Left lung (tissue), 10 donors: ENCODE measurements around the gene SIN3B. TPM values are rescaled to one million over a fixed set of nuclear protein-coding genes. Genes with fewer than 3 reads are reported as not detected.
A peak's percentile ranks its signal among the peaks of the same experiment; 100 is the strongest.
"Not testable (repeated sequence)": the region's sequence is repeated elsewhere in the genome, so short reads cannot be mapped to it uniquely, and the experiment has no call there.

Experiments
- ATAC-seq: fragments of 200-7000 bp; cut with Tn5 transposase; one replicate; pipeline ENCODE4 v1.9.1; 2020; ENCODE audit warnings: moderate library complexity
- DNase-seq, 4 donors: peaks; one replicate each; pipeline ENCODE4 v3.0.0-alpha.2; 2013 to 2020
- H3K27ac ChIP-seq, 2 donors: fragments of 200-600 bp; sonication (generic) in 1 of 2; one replicate each; pipeline versions ENCODE4 v1.5.0 to v1.8.0; 2020 to 2021
- H3K27me3 ChIP-seq, 2 donors: fragments of 200-600 bp; sonication (generic) in 1 of 2; one replicate each; pipeline versions ENCODE4 v1.5.0 to v1.8.0; 2020 to 2021
- H3K36me3 ChIP-seq, 2 donors: fragments of 200-600 bp; sonication (generic) in 1 of 2; one replicate each; pipeline versions ENCODE4 v1.5.0 to v1.8.0; 2020 to 2021
- H3K4me1 ChIP-seq, 2 donors: fragments of 200-600 bp; one replicate each; pipeline ENCODE4 v1.8.0; 2021
- H3K4me3 ChIP-seq, 2 donors: fragments of 200-600 bp; sonication (generic) in 1 of 2; one replicate each; pipeline versions ENCODE4 v1.5.0 to v1.8.0; 2020 to 2021; ENCODE audit warnings: mild to moderate bottlenecking in 1 of 2
- H3K9me3 ChIP-seq, 2 donors: fragments of 200-600 bp; sonication (generic) in 1 of 2; one replicate each; pipeline versions ENCODE4 v1.5.0 to v1.8.0; 2020 to 2021
- intact Hi-C, 2 donors: fragments of 100-400 bp; cut with DNase I; formaldehyde crosslinking; loops; one replicate each; pipeline versions ENCODE4 v1.11.2 to v1.14.2; 2022
- polyA plus RNA-seq, 6 donors: library from polyadenylated mRNA; unstranded; fragments of 120-200 nt; gene quantifications; one replicate each; pipeline ENCODE4 v1.2.1, GENCODE V29; 2013; ENCODE audit not compliant: insufficient read length in 6 of 6
- total RNA-seq, 2 donors: library from RNA; stranded (reverse); fragmentation: NEBNext Ultra II Directional; extraction: Animal tissue kit (Norgen Biotek cat#: 25700); gene quantifications; one replicate each; pipeline ENCODE4 v1.2.1, GENCODE V29; 2021
- TF ChIP-seq, protein P1 (sequence below), 2 donors: fragments of 200-600 bp; sonication (generic) in 1 of 2; IDR thresholded peaks; one replicate each; pipeline versions ENCODE4 v1.5.0 to v1.8.0; 2021; ENCODE audit warnings: antibody characterized with exemption in 2 of 2
- donor health status: DM: no; HTN: yes; CAD: no.
- donor health status: DM: no; HTN: no; CAD: no.

The SIN3B gene
- total and polyA plus RNA-seq, 8 donors, result 46.3 to 91.1 (median 69.5) TPM

DNA sequence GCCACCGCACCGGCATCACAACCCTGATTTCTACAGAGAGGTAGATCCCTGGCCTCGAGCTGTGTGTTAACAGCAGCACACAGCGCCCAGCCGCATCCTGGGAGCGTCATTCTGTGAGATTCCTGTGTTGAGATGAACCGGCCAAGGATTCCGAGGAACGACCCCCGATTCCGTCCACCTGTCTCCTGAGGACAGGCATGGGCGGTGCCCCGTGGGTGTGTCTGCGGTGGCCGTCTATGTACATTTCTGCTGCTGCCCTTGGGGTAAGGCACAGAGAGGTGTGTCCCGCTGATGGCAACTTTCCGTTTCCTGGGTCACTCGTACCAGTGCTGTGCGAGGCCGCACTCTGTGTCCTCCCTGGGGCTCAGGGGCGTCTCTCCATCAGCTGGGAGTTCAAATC is 43.5 kb downstream of the SIN3B start:
- no peak overlapping the region for H3K4me3 ChIP-seq
- peak in 1 of 4 donors; percentile 50 for DNase-seq
- TF ChIP-seq, protein P1, sequence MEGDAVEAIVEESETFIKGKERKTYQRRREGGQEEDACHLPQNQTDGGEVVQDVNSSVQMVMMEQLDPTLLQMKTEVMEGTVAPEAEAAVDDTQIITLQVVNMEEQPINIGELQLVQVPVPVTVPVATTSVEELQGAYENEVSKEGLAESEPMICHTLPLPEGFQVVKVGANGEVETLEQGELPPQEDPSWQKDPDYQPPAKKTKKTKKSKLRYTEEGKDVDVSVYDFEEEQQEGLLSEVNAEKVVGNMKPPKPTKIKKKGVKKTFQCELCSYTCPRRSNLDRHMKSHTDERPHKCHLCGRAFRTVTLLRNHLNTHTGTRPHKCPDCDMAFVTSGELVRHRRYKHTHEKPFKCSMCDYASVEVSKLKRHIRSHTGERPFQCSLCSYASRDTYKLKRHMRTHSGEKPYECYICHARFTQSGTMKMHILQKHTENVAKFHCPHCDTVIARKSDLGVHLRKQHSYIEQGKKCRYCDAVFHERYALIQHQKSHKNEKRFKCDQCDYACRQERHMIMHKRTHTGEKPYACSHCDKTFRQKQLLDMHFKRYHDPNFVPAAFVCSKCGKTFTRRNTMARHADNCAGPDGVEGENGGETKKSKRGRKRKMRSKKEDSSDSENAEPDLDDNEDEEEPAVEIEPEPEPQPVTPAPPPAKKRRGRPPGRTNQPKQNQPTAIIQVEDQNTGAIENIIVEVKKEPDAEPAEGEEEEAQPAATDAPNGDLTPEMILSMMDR (IDR thresholded peaks at IDR 0.05), result no peak
- H3K27ac ChIP-seq, result peak overlapping the region; percentile 53 to 70
- H3K4me1 ChIP-seq, result peaks cover 0 to 11% of the 10 kb centered on the region in 2 donors
- H3K27me3 ChIP-seq, result no peaks in the 10 kb centered on the region
- intact Hi-C loops, result no loop called here
- no peaks in the 10 kb centered on the region for H3K9me3 ChIP-seq
- peaks cover 0 to 82% of the 10 kb centered on the region in 2 donors for H3K36me3 ChIP-seq
- ATAC-seq, result no peak

DNA sequence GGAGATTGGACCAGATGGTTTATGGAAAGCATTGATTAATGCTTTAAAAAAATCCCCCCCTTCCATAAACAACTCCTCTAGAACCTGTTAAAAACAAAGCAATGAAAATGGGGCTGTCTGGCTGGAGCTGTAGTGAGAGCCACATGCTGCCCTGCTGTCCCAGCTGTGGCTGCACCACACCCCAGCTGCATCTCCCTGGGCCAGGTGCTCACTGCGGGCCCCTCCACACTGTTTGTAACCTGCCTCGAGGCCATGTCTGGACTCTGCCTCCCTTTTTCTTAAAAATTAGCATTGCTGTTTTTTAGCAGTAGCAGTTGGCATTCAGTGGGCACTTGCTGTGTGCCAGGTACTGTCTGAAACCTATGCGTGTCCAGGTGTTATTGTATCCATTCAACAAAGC is 44.4 kb downstream of the SIN3B start:
- H3K36me3 ChIP-seq, result peaks cover 2 to 82% of the 10 kb centered on the region in 2 donors
- H3K4me3 ChIP-seq, result no peak overlapping the region
- intact Hi-C loops, result no loop called here
- DNase-seq (peak in 1 of 4 donors; percentile 14), ATAC-seq (no peak)
- no peaks in the 10 kb centered on the region for H3K27me3 ChIP-seq
- peak overlapping the region; percentile 8 to 70 for H3K27ac ChIP-seq
- no peaks in the 10 kb centered on the region for H3K9me3 ChIP-seq
- H3K4me1 ChIP-seq, result peaks cover 0 to 11% of the 10 kb centered on the region in 2 donors
- TF ChIP-seq, protein P1 (IDR thresholded peaks at IDR 0.05), result no peak

DNA sequence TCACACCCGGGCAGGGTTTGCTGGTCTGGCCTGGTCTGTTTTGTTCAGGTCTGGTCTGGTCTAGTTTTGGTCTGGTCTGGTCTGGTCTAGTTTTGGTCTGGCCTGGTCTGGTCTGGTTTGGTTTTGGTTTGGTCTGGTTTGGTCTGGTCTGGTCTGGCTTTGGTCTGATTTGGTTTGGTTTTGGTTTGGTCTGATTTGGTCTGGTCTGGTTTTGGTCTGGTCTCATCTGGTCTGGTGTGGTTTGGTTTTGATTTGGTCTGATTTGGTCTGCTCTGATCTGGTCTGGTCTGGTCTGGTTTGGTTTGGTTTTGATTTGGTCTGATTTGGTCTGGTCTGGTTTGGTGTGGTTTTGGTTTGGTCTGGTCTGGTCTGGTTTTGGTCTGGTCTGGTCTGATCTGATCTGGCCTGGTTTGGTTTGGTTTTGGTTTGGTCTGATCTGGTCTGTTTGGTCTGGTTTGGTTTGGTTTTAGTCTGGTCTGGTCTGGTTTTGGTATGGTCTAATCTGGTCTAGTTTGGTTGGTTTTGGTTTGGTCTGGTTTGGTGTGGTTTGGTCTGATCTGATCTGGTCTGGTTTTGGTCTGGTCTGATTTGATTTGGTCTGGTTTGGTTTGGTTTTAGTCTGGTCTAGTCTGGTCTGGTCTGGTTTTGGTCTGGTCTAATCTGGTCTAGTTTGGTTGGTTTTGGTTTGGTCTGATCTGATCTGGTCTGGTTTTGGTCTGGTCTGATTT is 45.2 kb downstream of the SIN3B start:
- Histone ChIP-seq H3K9me3 (no peaks in the 10 kb centered on the region), H3K4me3 (no peak overlapping the region), H3K27ac (peak overlapping the region in 1 of 2 donors; percentile 70), H3K27me3 (no peaks in the 10 kb centered on the region), H3K4me1 (peaks cover 0 to 11% of the 10 kb centered on the region in 2 donors), H3K36me3 (peaks cover 2 to 82% of the 10 kb centered on the region in 2 donors)
- TF ChIP-seq, protein P1 (IDR thresholded peaks at IDR 0.05), result no peak
- DNase-seq (no peak), ATAC-seq (no peak)
- intact Hi-C loops, result no loop called here

DNA sequence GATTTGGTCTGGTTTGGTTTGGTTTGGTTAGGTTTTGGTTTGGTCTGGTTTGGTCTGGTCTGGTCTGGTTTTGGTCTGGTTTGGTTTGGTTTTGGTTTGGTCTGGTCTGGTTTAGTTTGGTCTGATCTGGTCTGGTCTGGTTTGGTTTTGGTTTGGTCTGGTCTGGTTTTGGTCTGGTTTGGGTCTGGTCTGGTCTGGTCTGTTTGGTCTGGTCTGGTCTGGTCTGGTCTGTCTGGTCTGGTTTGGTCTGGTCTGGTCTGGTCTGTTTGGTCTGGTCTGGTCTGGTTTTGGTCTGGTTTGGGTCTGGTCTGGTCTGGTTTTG is 45.7 kb downstream of the SIN3B start:
- H3K9me3 ChIP-seq, H3K27me3 ChIP-seq, H3K27ac ChIP-seq, H3K4me3 ChIP-seq, intact Hi-C loops, ATAC-seq, DNase-seq: not testable (repeated sequence)
- peaks cover 2 to 82% of the 10 kb centered on the region in 2 donors for H3K36me3 ChIP-seq
- H3K4me1 ChIP-seq, result peaks cover 0 to 11% of the 10 kb centered on the region in 2 donors

DNA sequence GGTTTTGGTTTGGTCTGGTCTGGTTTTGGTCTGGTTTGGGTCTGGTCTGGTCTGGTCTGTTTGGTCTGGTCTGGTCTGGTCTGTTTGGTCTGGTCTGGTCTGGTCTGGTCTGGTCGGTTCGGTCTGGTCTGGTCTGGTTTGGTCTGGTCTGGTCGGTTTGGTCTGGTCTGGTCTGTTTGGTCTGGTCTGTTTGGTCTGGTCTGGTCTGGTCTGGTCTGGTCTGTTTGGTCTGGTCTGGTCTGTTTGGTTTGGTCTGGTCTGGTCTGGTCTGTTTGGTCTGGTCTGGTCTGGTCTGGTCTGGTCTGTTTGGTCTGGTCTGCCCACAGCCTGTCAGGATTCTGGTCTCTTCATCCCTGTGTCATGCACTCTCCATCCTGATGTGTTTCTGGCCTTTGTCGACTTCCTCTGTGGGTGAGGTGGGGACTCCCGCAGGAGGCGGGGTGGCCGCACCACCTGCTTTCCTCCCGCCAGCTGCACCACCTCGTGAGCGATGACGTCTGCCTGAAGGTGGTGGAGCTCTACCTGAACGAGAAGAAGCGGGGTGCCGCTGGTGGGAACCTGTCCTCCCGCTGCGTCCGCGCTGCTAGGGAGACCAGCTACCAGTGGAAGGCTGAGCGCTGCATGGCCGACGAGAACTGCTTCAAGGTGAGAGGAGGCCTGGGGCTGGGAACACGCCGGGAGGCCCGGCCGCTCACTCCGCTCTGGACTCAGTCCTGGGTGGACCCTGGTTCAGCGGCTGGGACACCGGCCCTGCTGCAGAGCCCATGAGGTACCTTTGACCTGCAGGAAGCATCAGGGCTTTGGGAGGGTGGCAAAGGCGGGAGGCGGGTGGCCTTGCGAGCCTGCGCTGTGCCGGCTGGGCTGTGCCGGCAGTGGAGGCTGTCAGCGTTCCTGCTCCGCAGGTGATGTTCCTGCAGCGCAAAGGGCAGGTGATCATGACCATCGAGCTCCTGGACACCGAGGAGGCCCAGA is 46.7 kb downstream of the SIN3B start:
- ATAC-seq (peak; percentile 10), DNase-seq (peak in 1 of 4 donors; percentile 68)
- H3K27ac ChIP-seq, result peak overlapping the region in 1 of 2 donors; percentile 50
- no peaks in the 10 kb centered on the region for H3K27me3 ChIP-seq
- no peak overlapping the region for H3K4me3 ChIP-seq
- TF ChIP-seq, protein P1 (IDR thresholded peaks at IDR 0.05), result no peak
- peaks cover 0 to 11% of the 10 kb centered on the region in 2 donors for H3K9me3 ChIP-seq
- H3K36me3 ChIP-seq, result peaks cover 2 to 79% of the 10 kb centered on the region in 2 donors
- peaks cover 0 to 11% of the 10 kb centered on the region in 2 donors for H3K4me1 ChIP-seq
- intact Hi-C loops, result no loop called here
